HG03060 (cell line): Measurements from ENCODE around the gene EGFR.

Experiments
- ATAC-seq: cut with Tn5 transposase; IDR thresholded peaks from one replicate; pipeline ENCODE4 v1.9.1; 2021; ENCODE audit warnings: low read depth, moderate number of reproducible peaks; ENCODE audit not compliant: unreplicated experiment

The EGFR gene

DNA sequence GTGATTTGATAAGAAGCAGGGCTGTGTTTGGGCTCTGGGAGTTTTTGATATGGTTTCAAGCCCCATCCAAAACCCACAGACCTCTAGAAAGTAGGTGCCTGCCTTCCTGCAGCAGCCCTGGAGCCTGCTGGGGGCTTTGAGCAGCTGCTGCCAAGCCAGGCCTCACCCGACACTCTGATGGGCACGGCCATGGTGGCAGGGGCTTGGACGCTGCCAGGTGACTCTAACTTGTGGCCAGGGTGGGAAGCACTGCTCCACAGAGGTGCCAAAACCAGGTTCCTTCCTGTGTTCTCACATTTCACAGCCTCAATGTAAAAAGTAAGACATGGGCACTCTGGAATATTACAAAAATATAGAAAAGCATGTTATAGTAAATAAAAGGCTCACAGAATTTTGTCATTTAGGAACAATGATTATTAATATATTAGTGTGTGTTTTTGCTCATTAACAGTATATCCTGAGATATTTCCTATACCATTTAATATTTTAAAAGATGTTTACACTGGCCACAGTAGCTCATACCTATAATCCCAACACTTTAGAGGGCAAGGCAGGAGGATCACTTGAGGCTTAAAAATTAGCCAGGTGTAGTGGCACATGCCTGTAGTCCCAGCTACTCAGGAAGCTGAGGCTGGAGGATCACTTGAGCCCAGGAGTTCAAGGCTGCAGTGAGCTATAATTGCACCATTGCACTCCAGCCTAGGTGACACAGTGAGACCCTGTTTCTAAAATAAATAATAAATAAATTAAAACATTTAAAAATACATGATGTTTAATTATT, 95.1 kb downstream of the EGFR start:
- ATAC-seq: no peak

DNA sequence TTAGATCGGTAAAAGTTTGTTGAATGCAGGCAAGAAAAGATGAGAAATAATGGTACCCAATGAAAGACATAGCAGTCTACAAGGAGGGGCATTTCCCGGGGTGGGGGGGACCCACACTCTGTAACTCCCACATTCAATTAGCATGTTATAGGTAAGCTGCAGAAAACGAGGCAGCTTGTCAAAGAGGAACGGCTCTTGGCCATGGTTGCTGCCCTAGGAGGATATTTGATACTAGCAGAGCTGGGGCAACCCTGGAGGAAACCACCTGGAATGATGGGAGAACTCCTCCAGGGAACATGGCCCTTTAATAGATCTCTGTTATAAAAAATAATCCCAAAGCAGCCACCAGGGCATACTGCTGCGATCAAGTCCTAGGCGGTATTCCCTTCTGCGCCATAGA, 98.5 kb downstream of the EGFR start:
- no peak for ATAC-seq

- ATAC-seq: no peak
These were observed 99.6 kb downstream of the EGFR start for GRCh38 chr7:55118426-55118825.

- ATAC-seq: no peak
These were observed 100.8 kb downstream of the EGFR start for GRCh38 chr7:55119571-55119970.

GRCh38 chr7:55120074-55120473, 101.3 kb downstream of the EGFR start:
- no peak for ATAC-seq

GRCh38 chr7:55120501-55121198, 101.8 kb downstream of the EGFR start:
- ATAC-seq: no peak

GRCh38 chr7:55121249-55121648, 102.4 kb downstream of the EGFR start:
- no peak for ATAC-seq

DNA sequence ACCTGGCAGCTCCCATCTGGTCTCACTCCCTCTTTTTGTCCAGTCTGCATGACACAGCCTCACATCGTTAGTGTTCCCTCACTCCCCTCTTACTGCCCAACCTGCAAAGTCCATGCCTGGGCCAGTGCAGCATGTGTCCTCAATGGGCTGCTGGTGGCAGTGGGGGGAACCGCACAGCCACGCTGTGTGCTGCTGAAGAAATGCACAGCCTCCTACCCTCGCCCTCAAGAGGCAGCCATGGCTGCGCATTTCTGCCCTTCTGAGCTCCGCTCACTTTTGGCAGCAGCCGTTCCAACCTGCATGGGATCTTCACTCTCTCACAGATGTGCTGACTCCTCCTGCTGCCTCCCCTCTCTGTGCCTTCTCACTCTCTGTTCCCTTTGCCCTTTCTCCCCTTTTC, 103.4 kb downstream of the EGFR start:
- ATAC-seq: no peak

DNA sequence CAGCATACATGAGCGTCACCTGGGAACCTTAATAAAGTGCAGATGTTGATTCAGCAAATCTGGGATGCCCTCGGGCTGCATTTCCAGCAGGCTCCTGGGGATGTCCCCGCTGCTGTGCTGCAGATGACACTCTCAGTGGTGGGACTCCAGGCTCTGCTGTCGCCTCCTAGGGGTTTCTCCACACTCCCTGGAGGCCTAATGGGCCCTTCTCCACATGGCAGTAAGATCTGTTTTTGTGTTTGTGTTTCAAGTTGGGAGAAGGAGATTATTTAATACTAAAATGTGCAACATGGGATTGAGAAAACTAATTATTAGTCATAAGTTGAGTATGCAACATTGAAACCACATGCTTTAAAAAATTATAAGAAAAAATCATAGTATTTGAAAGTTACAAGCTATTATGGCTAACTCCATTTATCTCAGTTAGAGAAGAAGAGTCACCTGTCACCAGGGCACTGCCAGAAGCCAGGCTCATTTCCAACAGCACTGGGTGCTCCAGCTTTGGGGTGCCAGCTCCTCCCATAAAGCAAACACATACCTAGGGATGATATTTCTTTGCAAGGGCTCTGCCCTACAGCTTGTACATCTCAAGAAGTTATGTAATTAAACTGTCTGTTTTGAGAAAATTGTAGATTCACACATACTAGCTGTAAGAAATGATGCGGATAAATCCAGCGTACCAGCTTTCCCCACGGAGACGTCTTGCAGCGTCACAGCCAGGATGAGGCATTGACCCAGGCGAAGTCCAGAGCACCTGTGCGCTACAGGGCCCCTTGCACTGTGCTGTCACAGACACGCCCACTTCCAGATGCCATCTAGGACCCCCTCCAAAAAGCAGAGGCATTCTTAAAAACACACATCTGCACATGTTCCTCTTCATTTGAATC, 106.4 kb downstream of the EGFR start:
- ATAC-seq: no peak

DNA sequence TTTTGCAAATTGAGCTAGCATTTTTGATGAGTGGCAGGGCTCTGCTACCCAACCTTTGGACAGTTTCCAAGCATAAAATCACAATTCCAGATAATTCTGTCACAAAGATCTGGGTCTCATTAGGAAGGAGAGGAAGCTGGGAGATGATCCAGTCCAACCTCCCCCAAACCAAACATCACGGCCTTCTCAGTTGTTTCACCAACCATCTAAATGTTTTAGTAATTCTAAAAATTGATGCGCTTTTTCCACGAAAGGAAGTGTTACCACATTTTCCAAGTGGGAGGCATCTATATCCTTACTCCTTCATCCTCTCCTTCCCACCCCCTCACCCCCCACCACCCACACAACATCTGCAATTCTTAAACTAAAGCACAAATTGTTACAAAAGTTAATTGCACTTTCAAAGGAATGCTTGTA, 108.3 kb downstream of the EGFR start:
- ATAC-seq: no peak

DNA sequence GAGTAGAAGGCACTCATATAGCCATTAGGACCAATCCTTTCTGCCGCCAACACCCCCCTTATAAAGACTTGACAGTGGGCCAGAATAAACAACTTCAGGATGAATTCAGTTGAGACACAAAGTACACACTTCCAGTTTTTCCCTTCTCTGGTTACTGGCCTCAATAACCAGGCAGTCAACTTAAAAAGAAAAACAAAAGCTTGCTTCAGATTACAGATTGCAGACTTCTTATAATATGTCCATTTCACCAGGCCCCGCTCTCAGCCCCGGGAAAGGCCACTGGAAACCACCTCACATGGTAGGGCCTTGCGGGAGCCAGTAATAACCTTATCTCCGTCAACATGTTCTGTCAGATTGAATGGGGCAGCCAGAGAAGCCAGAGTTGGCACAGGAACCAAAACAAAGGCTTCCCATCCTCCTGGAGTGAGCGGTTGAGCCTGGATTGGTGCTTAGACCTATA, 108.8 kb downstream of the EGFR start:
- ATAC-seq: no peak

- ATAC-seq: no peak
These were observed 110.0 kb downstream of the EGFR start for GRCh38 chr7:55128693-55129394.

DNA sequence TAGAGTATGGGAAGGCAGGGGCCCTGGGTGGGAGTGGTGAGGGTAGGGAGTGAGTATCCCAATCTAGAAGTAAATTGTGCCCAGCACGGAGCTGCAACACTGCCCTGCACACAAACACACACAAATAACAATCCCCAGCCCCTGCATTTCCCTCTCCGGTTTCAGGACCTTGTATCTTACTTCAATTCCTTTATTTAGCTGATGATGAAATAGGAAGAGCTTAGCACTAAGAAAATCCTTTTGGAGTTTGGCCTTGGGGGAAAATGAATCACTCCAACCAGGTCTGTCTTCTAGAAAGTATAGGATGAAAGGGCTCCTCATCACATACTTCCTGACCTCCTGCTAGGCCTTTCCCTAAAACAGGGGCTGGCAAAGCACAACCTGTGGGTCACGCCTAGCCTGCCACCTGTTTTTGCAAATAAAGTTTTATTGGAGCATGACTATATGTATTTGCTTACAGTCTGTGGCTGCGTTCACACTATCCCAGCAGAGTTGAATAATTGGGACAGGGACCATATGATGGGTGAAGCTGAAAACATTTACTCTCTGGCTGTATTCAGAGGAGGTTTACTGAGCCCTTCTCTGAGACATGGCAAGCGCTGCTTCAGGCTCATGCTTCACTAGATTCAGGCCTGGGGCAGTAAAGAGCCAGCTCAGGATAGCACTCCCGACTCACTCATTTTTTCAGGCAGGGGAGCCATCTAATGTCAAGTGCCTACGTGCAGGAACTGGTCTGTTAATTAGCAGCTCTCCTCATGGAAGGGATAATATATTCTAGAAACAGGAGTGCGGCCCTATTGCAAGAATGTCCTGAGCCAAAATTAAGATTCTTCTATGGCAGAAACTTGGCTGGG, 111.0 kb downstream of the EGFR start:
- no peak for ATAC-seq

GRCh38 chr7:55130395-55131141, 111.8 kb downstream of the EGFR start:
- ATAC-seq: no peak

GRCh38 chr7:55131142-55131929, 112.5 kb downstream of the EGFR start:
- ATAC-seq: no peak

- ATAC-seq: no peak
These were observed 113.7 kb downstream of the EGFR start for GRCh38 chr7:55132550-55132889.

DNA sequence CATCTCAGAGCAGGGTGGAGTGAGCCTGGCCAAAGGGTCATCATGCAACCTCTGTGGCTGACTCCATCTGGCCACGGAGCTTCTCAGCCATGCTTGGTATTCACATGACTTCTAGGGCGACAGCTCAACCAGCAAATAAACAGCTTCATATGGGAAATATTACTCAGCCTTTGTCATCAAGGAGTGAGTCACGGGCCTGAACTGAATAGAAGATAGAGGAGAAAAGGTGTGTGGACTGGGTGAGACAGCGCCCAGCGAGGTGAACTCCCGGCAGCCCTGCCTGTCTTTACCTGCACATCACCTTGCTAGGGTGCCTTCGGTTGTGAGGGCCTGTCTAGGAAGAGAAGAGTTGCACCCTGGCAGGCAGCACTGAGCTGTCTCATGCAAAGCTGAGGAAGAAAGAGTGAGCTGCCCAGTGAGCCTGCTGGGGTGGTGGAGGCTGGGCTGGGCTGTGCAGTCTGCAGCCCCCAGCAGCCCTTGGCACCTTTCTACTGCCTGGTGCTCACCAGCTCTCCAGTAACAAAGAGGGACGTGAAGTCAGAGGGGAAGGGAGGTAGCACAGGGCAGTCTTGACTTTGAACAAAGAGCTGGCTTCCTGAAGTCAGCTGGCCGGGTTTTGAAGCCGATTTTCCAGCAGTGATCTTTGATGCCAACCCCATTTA, 114.2 kb downstream of the EGFR start:
- ATAC-seq: peak; percentile 41
